ENCODE data around the gene NDEL1.

The NDEL1 gene

GRCh38 chr17:8502126-8502525 is 66.4 kb downstream of the NDEL1 start:
- DNase-seq (ENCODE audit: low read depth in 2 of 2), result no peak

- DNase-seq (ENCODE audit: low read depth in 2 of 2), result no peak
Measured at GRCh38 chr17:8503368-8503767, 67.7 kb downstream of the NDEL1 start.

DNA sequence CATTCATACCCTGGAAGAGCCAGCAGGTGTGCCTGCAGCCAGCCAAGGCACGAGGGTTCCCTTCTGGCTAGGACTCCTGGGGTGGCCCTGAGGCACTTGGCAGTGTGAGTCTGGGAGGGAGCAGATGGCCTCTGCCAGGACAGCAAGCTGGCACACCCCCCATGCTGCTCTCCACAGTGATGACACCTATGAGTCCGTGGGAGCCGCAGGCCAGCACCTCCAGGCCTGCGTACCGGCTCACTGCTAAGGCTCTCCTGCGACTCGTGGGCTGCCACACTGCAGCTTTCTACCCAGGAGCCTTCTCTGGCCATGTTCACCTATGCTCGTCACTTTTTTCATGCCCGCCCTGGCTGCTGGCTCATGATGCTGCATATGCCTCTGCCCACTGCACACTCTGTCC is 68.1 kb downstream of the NDEL1 start:
- DNase-seq (ENCODE audit: low read depth in 2 of 2), result no peak

DNA sequence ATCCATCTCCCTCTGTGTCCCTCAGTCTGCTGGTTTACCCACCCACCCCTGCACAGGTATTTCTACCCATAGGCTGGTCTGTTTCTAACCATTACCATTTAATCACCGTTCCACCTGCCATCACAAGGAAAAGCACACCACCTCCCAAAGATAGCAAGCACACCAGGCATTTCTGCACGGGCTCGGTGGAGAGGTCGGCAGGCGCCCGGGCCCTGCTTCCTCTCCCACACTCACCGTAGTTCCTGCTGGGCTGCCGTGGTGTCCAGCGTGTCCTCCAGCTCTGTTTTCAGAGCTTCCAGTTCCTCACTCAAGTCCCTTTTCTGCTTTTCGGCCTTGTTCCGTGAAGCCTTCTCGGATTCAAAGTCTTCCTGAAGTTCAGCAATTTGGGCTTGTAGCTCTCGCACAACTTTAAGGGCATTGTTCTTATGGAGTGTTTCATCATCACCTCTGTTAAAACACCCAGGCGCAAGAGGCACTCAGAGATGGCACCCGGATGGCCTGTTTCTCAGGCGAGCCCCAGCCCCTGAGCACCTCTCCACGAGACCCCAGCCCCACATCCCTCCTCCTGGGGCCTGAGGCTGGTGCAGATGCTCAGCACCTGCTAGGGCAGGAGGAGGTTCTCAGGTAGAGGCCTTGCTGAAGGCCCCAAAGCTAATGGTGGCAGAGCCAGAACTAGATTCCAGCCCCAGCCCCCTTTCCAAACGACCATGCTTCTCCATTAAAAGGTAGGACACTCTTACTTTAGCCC is 69.0 kb downstream of the NDEL1 start:
- DNase-seq (ENCODE audit: low read depth in 2 of 2), result no peak

DNA sequence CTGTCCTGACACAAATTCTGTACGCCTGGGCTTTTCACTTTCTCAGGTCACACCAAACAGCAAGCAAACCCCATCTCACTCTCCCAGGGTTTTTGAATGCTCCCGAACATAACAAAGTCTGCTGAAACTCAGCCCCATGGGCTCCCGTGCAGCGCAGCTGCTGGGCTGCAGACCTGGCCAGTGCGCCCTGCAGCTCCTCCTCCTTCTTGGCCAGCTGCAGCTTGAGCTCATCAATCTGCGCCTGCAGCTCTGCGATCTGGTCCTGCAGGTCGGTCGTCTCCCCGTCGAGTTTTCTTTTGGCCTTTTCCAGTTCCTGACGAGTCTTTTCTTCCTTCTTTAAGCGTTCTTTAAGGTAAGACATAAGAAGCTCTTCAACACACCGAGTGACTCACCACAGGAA is 70.5 kb downstream of the NDEL1 start:
- DNase-seq (ENCODE audit: low read depth in 2 of 2), result no peak

DNA sequence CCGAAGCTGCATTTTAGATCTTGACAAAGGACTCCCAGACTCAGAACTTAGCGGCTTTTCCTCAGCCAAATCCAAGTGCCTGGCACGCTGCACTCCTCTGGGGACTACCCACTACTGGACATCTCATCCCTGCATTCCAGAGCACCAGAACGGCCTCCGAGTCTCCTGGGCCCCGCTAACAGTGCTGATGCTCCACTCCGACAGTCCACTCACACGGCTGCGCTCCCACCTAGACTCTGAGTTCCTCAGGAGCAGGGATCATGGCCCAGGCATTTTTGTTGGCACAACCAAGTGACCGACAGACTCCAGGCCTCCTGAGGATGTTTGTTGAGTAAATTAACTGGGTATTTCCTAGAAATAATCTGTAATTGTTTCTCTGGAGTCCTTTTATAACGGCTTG is 79.1 kb downstream of the NDEL1 start:
- no peak for DNase-seq (ENCODE audit: low read depth in 2 of 2)

Data from fibroblast of skin of left quadriceps (primary cell).